ENCODE measurements around the gene TRAPPC8. TPM values are rescaled to one million over a fixed set of nuclear protein-coding genes. Genes with fewer than 3 reads are reported as not detected.
A peak's percentile ranks its signal among the peaks of the same experiment; 100 is the strongest.
"Not testable (repeated sequence)": the region's sequence is repeated elsewhere in the genome, so short reads cannot be mapped to it uniquely, and the experiment has no call there.

Gene TRAPPC8
- total and polyA plus RNA-seq, 2 donors = 18.2 to 119 TPM

DNA sequence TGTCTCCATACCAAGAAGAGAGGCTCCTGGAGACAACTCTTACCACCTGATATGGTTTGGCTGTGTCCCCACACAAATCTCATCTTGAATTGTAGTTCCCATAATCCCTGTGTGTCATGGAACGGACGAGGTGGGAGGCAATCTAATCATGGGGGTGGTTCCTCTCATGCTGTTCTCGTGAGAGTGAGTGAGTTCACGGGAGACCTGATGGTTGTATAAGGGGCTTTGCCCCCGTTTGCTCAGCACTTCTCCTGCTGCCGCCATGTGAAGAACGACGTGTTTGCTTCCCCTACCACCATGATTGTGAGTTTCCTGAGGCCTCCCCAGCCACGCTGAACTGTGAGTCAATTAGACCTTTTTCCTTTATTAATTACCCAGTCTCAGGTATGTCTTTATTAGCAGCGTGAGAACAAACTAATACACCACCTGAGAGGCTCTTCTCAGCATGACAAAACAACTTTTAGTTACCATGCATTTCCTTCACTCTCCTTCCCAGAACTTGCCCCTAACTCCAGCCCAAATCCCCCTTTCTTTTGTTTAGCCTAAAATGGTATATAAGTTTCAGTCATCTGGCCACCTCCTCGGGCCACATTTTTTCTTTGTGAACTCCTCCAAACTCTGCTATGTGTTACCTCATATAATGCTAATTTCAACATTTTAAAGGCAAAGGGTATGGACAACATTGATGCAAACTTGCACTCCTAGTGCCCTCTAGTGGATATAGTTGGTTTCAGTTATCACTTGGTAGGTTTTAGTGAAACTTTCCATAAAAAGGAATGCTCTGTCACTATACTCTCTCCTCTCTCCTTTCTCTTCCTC is 123.6 kb downstream of the TRAPPC8 start:
- H3K36me3 ChIP-seq (ENCODE audit: insufficient read depth) = no peaks in the 10 kb centered on the region
- peak; percentile 42 for DNase-seq (ENCODE audit: extremely low spot score)
- WGBS = 56% methylated on average over 11 of the region's 11 CpGs
- H3K4me1 ChIP-seq (ENCODE audit: insufficient read depth) = peaks cover 2% of the 10 kb centered on the region
- no peak overlapping the region for H3K27ac ChIP-seq (ENCODE audit: low read depth)
- H3K4me3 ChIP-seq (ENCODE audit: low read depth, low read length) = no peak overlapping the region

DNA sequence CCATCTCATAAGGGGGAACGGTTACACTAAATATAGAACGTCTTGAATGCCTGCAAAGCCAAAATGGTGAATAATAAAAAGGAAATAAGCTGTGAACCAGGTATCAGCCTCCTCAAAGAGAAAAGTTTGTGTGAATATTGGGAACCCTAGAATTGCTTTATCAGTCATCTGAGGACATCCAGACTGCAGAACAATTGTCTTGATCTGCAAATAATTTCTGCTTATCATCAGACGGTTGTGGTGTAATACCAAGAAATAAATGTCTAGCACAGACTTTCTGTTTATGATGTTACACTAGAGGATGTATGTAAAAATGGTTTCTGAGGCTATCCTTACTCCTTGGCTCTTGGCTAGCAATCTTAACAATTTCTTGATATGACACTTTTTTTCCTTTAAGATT is 128.8 kb downstream of the TRAPPC8 start:
- WGBS = 16% methylated on average over 3 of the region's 3 CpGs
- Histone ChIP-seq H3K4me3 (ENCODE audit: low read depth, low read length) (no peak overlapping the region), H3K27ac (ENCODE audit: low read depth) (no peak overlapping the region), H3K36me3 (ENCODE audit: insufficient read depth) (no peaks in the 10 kb centered on the region), H3K4me1 (ENCODE audit: insufficient read depth) (no peaks in the 10 kb centered on the region)
- no peak for DNase-seq (ENCODE audit: extremely low spot score)

DNA sequence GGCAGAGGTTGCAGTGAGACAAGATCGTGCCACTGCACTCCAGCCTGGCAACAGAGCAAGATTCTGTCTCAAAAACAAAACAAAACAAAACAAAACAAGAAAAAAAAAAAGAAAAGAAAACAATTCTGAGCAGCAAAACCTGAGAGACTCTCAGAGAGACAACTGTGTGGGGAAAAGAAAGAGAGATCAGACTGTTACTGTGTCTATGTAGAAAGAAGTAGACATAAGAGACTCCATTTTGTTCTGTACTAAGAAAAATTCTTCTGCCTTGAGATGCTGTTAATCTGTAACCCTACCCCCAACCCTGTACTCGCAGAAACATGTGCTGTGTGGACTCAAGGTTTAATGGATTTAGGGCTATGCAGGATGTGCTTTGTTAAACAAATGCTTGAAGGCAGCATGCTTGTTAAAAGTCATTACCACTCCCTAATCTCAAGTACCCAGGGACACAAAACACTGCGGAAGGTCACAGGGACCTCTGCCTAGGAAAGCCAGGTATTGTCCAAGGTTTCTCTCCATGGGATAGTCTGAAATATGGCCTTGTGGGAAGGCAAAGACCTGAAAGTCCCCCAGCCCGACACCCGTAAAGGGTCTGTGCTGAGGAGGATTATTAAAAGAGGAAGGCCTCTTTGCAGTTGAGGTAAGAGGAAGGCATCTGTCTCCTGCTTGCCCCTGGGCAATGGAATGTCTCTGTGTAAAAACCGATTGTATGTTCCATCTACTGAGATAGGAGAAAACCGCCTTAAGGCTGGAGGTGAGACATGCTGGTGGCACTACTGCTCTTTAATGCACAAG is 132.4 kb downstream of the TRAPPC8 start:
- WGBS = 64% methylated on average over 7 of the region's 7 CpGs
- not testable (repeated sequence) for H3K36me3 ChIP-seq (ENCODE audit: insufficient read depth); DNase-seq (ENCODE audit: extremely low spot score); H3K27ac ChIP-seq (ENCODE audit: low read depth); H3K4me3 ChIP-seq (ENCODE audit: low read depth, low read length); H3K4me1 ChIP-seq (ENCODE audit: insufficient read depth)

DNA sequence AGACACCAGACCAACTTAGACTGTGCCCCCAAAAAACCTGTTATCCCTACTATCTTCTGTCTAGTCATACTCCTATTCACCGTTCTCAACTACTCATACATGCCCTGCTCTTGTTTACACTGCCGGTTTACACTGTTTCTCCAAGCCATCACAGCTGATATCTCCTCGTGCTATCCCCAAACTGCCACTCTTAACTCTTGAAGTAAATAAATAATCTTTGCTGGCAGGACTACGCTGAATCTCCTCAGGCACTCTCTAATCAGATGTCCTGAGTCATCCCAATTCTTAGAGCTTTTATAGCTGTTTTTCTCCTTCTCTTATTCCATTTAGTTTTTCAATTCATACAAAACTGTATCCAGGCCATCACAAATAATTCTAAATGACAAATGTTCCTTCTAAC is 133.9 kb downstream of the TRAPPC8 start:
- not testable (repeated sequence) for H3K36me3 ChIP-seq (ENCODE audit: insufficient read depth); DNase-seq (ENCODE audit: extremely low spot score); H3K4me3 ChIP-seq (ENCODE audit: low read depth, low read length); H3K27ac ChIP-seq (ENCODE audit: low read depth); H3K4me1 ChIP-seq (ENCODE audit: insufficient read depth)
- WGBS = 52% methylated on average over 3 of the region's 4 CpGs

DNA sequence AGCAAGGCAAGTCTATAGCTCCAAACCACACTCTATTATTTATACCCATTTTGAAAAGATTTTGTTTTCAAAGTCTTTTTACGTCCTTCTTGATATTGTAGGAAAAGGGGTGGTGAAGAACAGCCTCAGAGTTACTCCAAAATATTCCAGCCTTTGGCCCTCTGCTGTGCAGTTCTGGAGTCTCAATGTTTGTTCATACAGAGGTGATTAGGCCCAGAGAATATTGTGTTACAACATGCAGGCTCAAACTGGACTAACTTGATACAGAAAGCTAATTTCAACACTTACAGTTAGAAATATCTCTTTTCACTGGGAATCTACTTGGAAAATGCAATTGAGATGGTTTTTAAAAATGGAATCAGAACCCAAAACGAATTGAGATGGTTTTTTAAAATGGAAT is 141.8 kb downstream of the TRAPPC8 start:
- Histone ChIP-seq H3K4me1 (ENCODE audit: insufficient read depth) (no peaks in the 10 kb centered on the region), H3K36me3 (ENCODE audit: insufficient read depth) (no peaks in the 10 kb centered on the region), H3K27ac (ENCODE audit: low read depth) (no peak overlapping the region), H3K4me3 (ENCODE audit: low read depth, low read length) (no peak overlapping the region)
- WGBS = 66% methylated on average over 2 of the region's 2 CpGs
- DNase-seq (ENCODE audit: extremely low spot score) = peak; percentile 7

DNA sequence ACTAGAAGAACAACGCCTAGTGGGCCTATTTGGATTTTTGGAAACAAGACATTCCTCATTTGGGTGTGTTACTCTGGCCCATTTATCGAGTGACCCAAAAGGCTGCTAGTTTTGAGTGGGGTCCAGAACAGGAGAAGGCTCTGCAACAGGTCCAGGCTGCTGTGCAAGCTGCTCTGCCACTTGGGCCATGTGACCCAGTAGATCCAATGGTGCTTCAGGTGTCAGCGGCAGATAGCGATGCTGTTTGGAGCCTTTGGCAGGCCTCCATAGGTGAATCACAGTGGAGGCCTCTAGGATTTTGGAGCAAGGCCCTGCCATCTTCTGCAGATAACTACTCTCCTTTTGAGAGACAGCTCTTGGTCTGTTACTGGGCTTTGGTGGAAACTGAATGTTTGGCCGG is 143.7 kb downstream of the TRAPPC8 start:
- not testable (repeated sequence) for H3K36me3 ChIP-seq (ENCODE audit: insufficient read depth); DNase-seq (ENCODE audit: extremely low spot score); H3K4me3 ChIP-seq (ENCODE audit: low read depth, low read length); H3K27ac ChIP-seq (ENCODE audit: low read depth); H3K4me1 ChIP-seq (ENCODE audit: insufficient read depth)
- 95% methylated on average over 5 of the region's 5 CpGs for WGBS

DNA sequence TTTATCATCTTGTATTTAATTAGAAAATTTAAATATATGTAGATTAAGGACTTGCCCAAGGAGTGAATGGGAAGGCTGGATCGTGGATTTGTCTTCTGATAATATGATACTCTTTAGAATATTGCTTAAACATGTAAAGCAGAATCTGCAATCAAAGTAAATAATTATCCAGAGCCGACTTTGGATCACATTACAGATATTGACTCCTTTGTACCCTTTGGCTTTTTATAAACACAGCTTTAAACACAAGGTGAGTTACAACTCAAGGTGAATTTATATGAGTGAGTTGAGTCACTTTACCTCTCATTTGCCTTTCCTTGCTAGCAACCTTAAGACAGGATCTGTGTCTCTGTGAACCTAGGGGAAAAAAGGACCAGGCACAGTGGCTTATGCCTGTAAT is 144.5 kb downstream of the TRAPPC8 start:
- WGBS = 22% methylated on average over 2 of the region's 2 CpGs
- H3K36me3 ChIP-seq (ENCODE audit: insufficient read depth) = no peaks in the 10 kb centered on the region
- no peak overlapping the region for H3K27ac ChIP-seq (ENCODE audit: low read depth)
- no peaks in the 10 kb centered on the region for H3K4me1 ChIP-seq (ENCODE audit: insufficient read depth)
- no peak overlapping the region for H3K4me3 ChIP-seq (ENCODE audit: low read depth, low read length)
- DNase-seq (ENCODE audit: extremely low spot score) = no peak

DNA sequence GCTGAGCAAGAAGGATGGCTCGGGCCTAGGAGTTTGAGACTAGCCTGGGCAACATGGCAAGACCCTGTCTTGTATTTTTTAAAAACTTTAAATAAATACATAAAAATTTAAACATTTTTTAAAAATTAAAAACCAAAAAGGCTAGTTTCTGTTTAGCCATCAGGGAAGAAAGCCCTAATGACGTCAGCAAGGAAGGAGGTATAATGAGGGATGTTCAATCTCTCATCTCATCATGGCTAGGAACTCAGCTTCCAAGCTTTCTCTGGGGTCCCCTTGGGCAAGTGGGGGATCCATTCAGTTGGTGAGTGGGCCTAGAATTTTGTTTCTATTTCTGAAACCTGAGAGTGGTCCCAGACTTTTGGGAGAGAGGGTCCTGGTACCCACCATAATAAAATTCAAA is 147.2 kb downstream of the TRAPPC8 start:
- WGBS = 88% methylated on average over 2 of the region's 2 CpGs
- DNase-seq (ENCODE audit: extremely low spot score) = no peak
- H3K4me3 ChIP-seq (ENCODE audit: low read depth, low read length) = no peak overlapping the region
- no peak overlapping the region for H3K27ac ChIP-seq (ENCODE audit: low read depth)
- H3K36me3 ChIP-seq (ENCODE audit: insufficient read depth) = no peaks in the 10 kb centered on the region
- no peaks in the 10 kb centered on the region for H3K4me1 ChIP-seq (ENCODE audit: insufficient read depth)

DNA sequence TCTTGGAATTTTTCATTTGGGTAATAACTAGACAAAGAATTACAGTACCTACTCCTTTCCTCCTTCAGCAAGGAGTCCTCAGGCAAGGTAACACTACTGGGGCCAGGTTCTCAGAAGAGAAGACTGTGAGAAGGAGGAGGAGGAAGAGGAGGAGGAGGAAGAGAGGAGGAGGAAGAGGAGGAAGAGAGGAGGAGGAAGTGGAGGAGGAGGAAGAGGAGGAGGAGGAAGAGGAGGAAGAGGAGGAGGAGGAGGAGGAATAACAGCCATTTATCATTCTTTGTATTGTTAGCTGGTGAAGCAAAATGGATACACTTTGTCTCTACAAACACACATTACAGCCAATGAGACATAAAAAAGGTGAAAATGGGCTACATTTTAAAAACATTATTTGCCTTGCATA is 149.4 kb downstream of the TRAPPC8 start:
- Histone ChIP-seq H3K27ac (ENCODE audit: low read depth) (no peak overlapping the region), H3K36me3 (ENCODE audit: insufficient read depth) (no peaks in the 10 kb centered on the region), H3K4me3 (ENCODE audit: low read depth, low read length) (no peak overlapping the region), H3K4me1 (ENCODE audit: insufficient read depth) (no peaks in the 10 kb centered on the region)
- no peak for DNase-seq (ENCODE audit: extremely low spot score)

DNA sequence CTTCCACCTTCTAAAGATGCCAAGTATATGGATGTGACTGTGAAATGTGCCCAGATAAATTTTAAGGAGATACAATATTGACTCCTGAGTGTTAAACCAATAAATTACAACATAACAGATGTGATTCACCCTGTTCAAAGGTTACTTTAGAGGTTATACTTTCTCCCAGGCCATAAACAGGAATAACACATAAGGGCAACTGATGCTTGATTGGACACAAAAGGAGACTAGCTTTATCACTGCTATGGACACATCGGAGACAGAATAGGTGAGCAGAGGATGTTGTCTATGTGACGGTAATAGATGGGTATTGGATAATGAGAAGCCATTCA is 150.4 kb downstream of the TRAPPC8 start:
- WGBS = 94% methylated on average over 2 of the region's 2 CpGs
- no peak for DNase-seq (ENCODE audit: extremely low spot score)
- Histone ChIP-seq H3K4me1 (ENCODE audit: insufficient read depth) (no peaks in the 10 kb centered on the region), H3K27ac (ENCODE audit: low read depth) (no peak overlapping the region), H3K4me3 (ENCODE audit: low read depth, low read length) (no peak overlapping the region), H3K36me3 (ENCODE audit: insufficient read depth) (no peaks in the 10 kb centered on the region)

DNA sequence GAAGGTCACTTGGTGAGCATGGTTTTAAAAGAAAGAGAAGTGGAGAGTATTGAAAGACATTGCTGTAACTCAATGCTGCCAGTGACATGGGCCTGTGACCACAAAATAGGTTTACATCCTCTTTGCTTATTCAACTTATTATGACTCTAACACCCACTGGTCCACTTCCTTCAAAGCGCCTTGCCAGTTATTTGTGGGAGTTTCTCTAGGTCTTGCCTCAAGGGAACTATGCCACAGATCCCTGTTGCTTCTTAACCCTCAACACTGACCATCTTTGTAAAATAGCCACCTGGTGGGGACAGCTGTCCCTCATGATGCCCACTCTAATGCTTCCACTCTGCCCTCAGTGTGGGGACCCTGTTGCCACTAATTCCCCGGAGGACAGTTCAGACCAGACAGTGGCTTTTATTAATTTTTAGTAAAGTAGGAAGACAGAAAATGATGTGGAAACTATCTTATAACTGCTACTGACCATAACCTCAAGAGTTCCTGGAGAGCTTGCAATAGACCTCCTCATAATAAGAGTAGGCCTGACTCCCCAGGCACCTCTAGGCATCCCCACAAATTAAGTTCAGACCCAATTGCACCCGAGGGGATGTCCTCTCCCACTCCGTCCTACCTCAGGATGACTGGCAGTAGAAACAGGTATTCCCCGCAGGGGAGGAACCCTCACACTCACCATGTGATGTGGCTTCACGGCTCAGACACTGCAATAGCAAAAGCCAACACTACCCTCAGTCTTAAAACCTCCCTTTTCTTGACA is 150.9 kb downstream of the TRAPPC8 start:
- DNase-seq (ENCODE audit: extremely low spot score) = no peak
- Histone ChIP-seq H3K4me1 (ENCODE audit: insufficient read depth) (no peaks in the 10 kb centered on the region), H3K4me3 (ENCODE audit: low read depth, low read length) (no peak overlapping the region), H3K27ac (ENCODE audit: low read depth) (no peak overlapping the region), H3K36me3 (ENCODE audit: insufficient read depth) (no peaks in the 10 kb centered on the region)
- 83% methylated on average over 6 of the region's 6 CpGs for WGBS

DNA sequence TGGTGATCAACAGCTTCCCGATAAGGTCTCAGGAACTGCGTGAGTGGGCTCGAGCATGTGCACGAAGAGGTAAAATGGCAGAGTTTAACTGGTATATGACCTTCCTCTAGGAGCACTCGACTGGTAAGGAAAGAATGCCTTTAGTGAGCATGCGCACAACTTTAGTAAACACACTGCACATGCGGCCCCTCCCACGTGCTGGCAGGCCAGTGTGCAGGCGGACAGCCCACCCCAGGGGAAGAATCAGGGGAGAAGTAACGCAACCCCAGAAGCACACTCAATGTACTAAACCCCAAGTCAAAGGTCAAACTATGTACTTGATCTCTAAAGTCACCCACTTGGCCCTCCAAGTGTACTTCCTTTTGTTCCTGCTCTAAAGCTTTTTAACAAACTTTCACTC is 153.5 kb downstream of the TRAPPC8 start:
- Histone ChIP-seq H3K4me1 (ENCODE audit: insufficient read depth) (no peaks in the 10 kb centered on the region), H3K27ac (ENCODE audit: low read depth) (no peak overlapping the region), H3K4me3 (ENCODE audit: low read depth, low read length) (no peak overlapping the region), H3K36me3 (ENCODE audit: insufficient read depth) (no peaks in the 10 kb centered on the region)
- 71% methylated on average over 10 of the region's 10 CpGs for WGBS
- DNase-seq (ENCODE audit: extremely low spot score) = no peak

DNA sequence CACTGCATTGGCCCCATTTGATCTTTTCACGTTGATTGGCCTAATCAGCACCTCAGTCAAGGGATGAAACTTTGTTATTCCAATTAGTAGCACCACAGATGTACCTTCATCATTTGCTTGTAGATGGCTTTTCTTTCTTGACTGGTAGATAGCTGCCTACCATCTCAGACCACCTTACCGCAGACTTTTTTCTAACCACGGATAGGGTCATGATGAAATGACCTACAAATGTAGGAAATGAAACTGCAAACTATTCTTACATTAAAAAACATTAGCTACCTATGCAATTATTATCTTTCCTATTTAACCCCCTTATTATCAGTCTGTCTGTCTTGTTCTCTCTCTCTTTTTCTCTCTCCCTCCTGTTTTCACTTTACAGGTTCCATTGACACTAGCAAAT is 159.9 kb downstream of the TRAPPC8 start:
- 82% methylated on average over 3 of the region's 3 CpGs for whole genome bisulfite sequencing
- no peaks in the 10 kb centered on the region for H3K36me3 ChIP-seq (ENCODE audit: insufficient read depth)
- no peaks in the 10 kb centered on the region for H3K4me1 ChIP-seq (ENCODE audit: insufficient read depth)
- H3K27ac ChIP-seq (ENCODE audit: low read depth) = no peak overlapping the region
- no peak for DNase-seq (ENCODE audit: extremely low spot score)
- H3K4me3 ChIP-seq (ENCODE audit: low read depth, low read length) = no peak overlapping the region
